Measurements from ENCODE around the gene CLECL1.
A peak's percentile ranks its signal among the peaks of the same experiment; 100 is the strongest.
"Not testable (repeated sequence)": the region's sequence is repeated elsewhere in the genome, so short reads cannot be mapped to it uniquely, and the experiment has no call there.

Gene CLECL1

GRCh38 chr12:9751204-9752144, 18.6 kb upstream of the CLECL1 start:
- DNase-seq = peak; percentile 70

GRCh38 chr12:9750276-9751203, 17.6 kb upstream of the CLECL1 start:
- peak; percentile 67 for DNase-seq

GRCh38 chr12:9749640-9750039, 16.7 kb upstream of the CLECL1 start:
- DNase-seq = no peak

- DNase-seq = no peak
Observed at GRCh38 chr12:9745199-9745598, 12.3 kb upstream of the CLECL1 start.

GRCh38 chr12:9742661-9743060, 9.8 kb upstream of the CLECL1 start:
- DNase-seq = no peak

GRCh38 chr12:9741726-9742125, 8.8 kb upstream of the CLECL1 start:
- peak; percentile 74 for DNase-seq

- no peak for DNase-seq
Observed at GRCh38 chr12:9740106-9740750, 7.3 kb upstream of the CLECL1 start.

- DNase-seq = not testable (repeated sequence)
Observed at GRCh38 chr12:9739404-9740105, 6.7 kb upstream of the CLECL1 start.

GRCh38 chr12:9738905-9739304, 6.0 kb upstream of the CLECL1 start:
- not testable (repeated sequence) for DNase-seq

- DNase-seq = no peak
Observed at GRCh38 chr12:9736936-9737705, 4.2 kb upstream of the CLECL1 start.

GRCh38 chr12:9735601-9736000, 2.7 kb upstream of the CLECL1 start:
- no peak for DNase-seq

GRCh38 chr12:9731797-9732196, 1.1 kb downstream of the CLECL1 start:
- no peak for DNase-seq

GRCh38 chr12:9731393-9731792, 1.5 kb downstream of the CLECL1 start:
- DNase-seq = no peak

GRCh38 chr12:9730591-9730990, 2.3 kb downstream of the CLECL1 start:
- no peak for DNase-seq

- no peak for DNase-seq
Observed at GRCh38 chr12:9730011-9730410, 2.9 kb downstream of the CLECL1 start.

- no peak for DNase-seq
Observed at GRCh38 chr12:9729082-9729481, 3.8 kb downstream of the CLECL1 start.

GRCh38 chr12:9727813-9728212, 5.1 kb downstream of the CLECL1 start:
- DNase-seq = no peak

- no peak for DNase-seq
Observed at GRCh38 chr12:9725213-9725870, 7.6 kb downstream of the CLECL1 start.

GRCh38 chr12:9724023-9724422, 8.9 kb downstream of the CLECL1 start:
- DNase-seq = no peak

- DNase-seq = no peak
Observed at GRCh38 chr12:9721394-9722092, 11.4 kb downstream of the CLECL1 start.
